H1 (cell line): ENCODE results near the gene COL9A2. TPM values are rescaled to one million over a fixed set of nuclear protein-coding genes. Genes with fewer than 3 reads are reported as not detected.

Experiments
- CTCF ChIA-PET: fragments of 300-600 bp; sonication (Branson Sonifier 250); formaldehyde crosslinking; loops from one replicate; lab custom pipeline; 2021; ENCODE audit not compliant: partially characterized antibody; lab: Charles Lee
- POLR2A ChIA-PET: fragments of 300-600 bp; sonication (Branson Sonifier 250); formaldehyde crosslinking; loops from one replicate; lab custom pipeline; 2021; ENCODE audit warnings: inconsistent platforms; ENCODE audit not compliant: partially characterized antibody; lab: Charles Lee
- DNase-seq, 2 experiments: peaks; one replicate each; pipeline versions ENCODE4 v3.0.0 to v3.0.0-alpha.2; 2010 to 2022; ENCODE audit warnings: low spot score in 2 of 2, low read depth in 1 of 2, mixed read lengths in 1 of 2
- FAIRE-seq: peaks from 2 replicates; lab custom pipeline; 2011; peaks lifted over from hg19 to GRCh38; lab: Jason Lieb, UNC
- H2AFZ ChIP-seq: 2 replicates; pipeline ENCODE4 v1.8.1; 2012; ENCODE audit warnings: low read length, inconsistent platforms
- H2AK5ac ChIP-seq: 2 replicates; pipeline ENCODE4 v1.6.1; 2013; ENCODE audit warnings: low read depth, low read length
- H2BK120ac ChIP-seq: replicated peaks from 2 replicates; pipeline ENCODE3; 2013; ENCODE audit warnings: low read depth, low read length, inconsistent platforms
- H2BK12ac ChIP-seq: 2 replicates; pipeline ENCODE4 v1.6.1; 2013; ENCODE audit warnings: low read depth, low read length
- H2BK15ac ChIP-seq: 2 replicates; pipeline ENCODE4 v1.6.1; 2013; ENCODE audit warnings: low read length
- H2BK20ac ChIP-seq: 2 replicates; pipeline ENCODE4 v1.6.1; 2013; ENCODE audit warnings: low read length
- H2BK5ac ChIP-seq: 2 replicates; pipeline ENCODE4 v1.6.1; 2013; ENCODE audit warnings: low read depth, low read length
- H3K14ac ChIP-seq: 2 replicates; pipeline ENCODE4 v1.6.1; 2013; ENCODE audit warnings: inconsistent platforms; ENCODE audit not compliant: insufficient read length
- H3K18ac ChIP-seq: 2 replicates; pipeline ENCODE4 v1.6.1; 2013; ENCODE audit warnings: low read length; ENCODE audit errors: extremely low read depth
- H3K23ac ChIP-seq: 2 replicates; pipeline ENCODE4 v1.6.1; 2013; ENCODE audit warnings: inconsistent platforms; ENCODE audit not compliant: insufficient read length
- H3K23me2 ChIP-seq: 2 replicates; pipeline ENCODE4 v1.6.1; 2013; ENCODE audit warnings: low read depth, low read length
- H3K27ac ChIP-seq: 2 replicates; pipeline ENCODE4 v1.6.1; 2011; ENCODE audit warnings: low read depth, low read length, inconsistent platforms
- H3K27me3 ChIP-seq, 4 experiments: replicated peaks in 1 of 4; 1 replicate in 1 of 4; 2 replicates in 3 of 4; pipeline versions ENCODE4 v1.6.1 to v1.8.1; 2011 to 2013; ENCODE audit warnings: low read length in 3 of 4, mild to moderate bottlenecking in 3 of 4, inconsistent platforms in 2 of 4, mixed read lengths in 2 of 4, moderate library complexity in 1 of 4; ENCODE audit not compliant: control insufficient read depth in 3 of 4, insufficient read depth in 3 of 4; ENCODE audit errors: extremely low read depth in 1 of 4
- H3K36me3 ChIP-seq, 4 experiments: 2 replicates each; pipeline versions ENCODE4 v1.6.1 to v1.8.1; 2011 to 2013; ENCODE audit warnings: mild to moderate bottlenecking in 4 of 4, low read length in 3 of 4, moderate library complexity in 2 of 4, control low read depth in 1 of 4, inconsistent platforms in 1 of 4; ENCODE audit not compliant: insufficient read depth in 4 of 4, control insufficient read depth in 2 of 4
- H3K4ac ChIP-seq: replicated peaks from 2 replicates; pipeline ENCODE3; 2013; ENCODE audit warnings: low read length, low read depth, mixed read lengths, inconsistent platforms; ENCODE audit not compliant: insufficient read length
- H3K4me1 ChIP-seq, 4 experiments: replicated peaks in 1 of 4; 1 replicate in 1 of 4; 2 replicates in 3 of 4; pipeline versions ENCODE4 v1.6.1 to v1.8.1; 2011 to 2013; ENCODE audit warnings: low read length in 3 of 4, inconsistent platforms in 2 of 4, mixed read lengths in 1 of 4; ENCODE audit not compliant: insufficient read depth in 4 of 4, control insufficient read depth in 3 of 4
- H3K4me2 ChIP-seq, 2 experiments: 2 replicates each; pipeline versions ENCODE4 v1.6.1 to v1.8.1; 2011 to 2013; ENCODE audit warnings: low read depth in 2 of 2, low read length in 2 of 2, control low read depth in 1 of 2, inconsistent platforms in 1 of 2, mild to moderate bottlenecking in 1 of 2; ENCODE audit not compliant: insufficient read depth in 1 of 2
- H3K4me3 ChIP-seq, 4 experiments: fragments of 200-600, 300-600 bp in 1 of 4; sonication (generic), shearing (Covaris generic), sonication (Bioruptor Twin) in 1 of 4; 2 replicates each; pipeline versions ENCODE4 v1.5.1 to v1.8.1; 2011 to 2016; ENCODE audit warnings: low read length in 4 of 4, low read depth in 3 of 4, control low read depth in 2 of 4, inconsistent platforms in 2 of 4, mild to moderate bottlenecking in 2 of 4, mixed read lengths in 1 of 4, moderate library complexity in 1 of 4; ENCODE audit not compliant: insufficient read depth in 2 of 4; ENCODE audit errors: extremely low read depth in 1 of 4
- H3K56ac ChIP-seq: replicated peaks from 2 replicates; pipeline ENCODE3; 2013; ENCODE audit warnings: low read depth, mild to moderate bottlenecking, mixed read lengths, low read length, inconsistent platforms; ENCODE audit not compliant: insufficient read length
- H3K79me1 ChIP-seq: 2 replicates; pipeline ENCODE4 v1.6.1; 2013; ENCODE audit warnings: low read depth, low read length, control low read depth
- H3K79me2 ChIP-seq, 2 experiments: 2 replicates each; pipeline versions ENCODE4 v1.6.1 to v1.8.1; 2012 to 2013; ENCODE audit warnings: low read length in 2 of 2, mild to moderate bottlenecking in 2 of 2, inconsistent platforms in 1 of 2; ENCODE audit not compliant: insufficient read depth in 2 of 2, control insufficient read depth in 1 of 2
- H3K9ac ChIP-seq, 4 experiments: replicated peaks in 1 of 4; 1 replicate in 1 of 4; 2 replicates in 3 of 4; pipeline versions ENCODE4 v1.6.1 to v1.8.1; 2011 to 2013; ENCODE audit warnings: low read depth in 3 of 4, low read length in 3 of 4, control low read depth in 2 of 4, mild to moderate bottlenecking in 2 of 4, moderate library complexity in 2 of 4, inconsistent platforms in 1 of 4; ENCODE audit errors: extremely low read depth in 1 of 4
- H3K9me3 ChIP-seq, 2 experiments: 2 replicates each; pipeline versions ENCODE4 v1.6.1 to v1.8.1; 2012 to 2013; ENCODE audit warnings: mild to moderate bottlenecking in 2 of 2, moderate library complexity in 2 of 2, control low read depth in 1 of 2, inconsistent platforms in 1 of 2, low read depth in 1 of 2, low read length in 1 of 2, mixed read lengths in 1 of 2; ENCODE audit not compliant: insufficient read depth in 2 of 2
- H4K20me1 ChIP-seq, 2 experiments: replicated peaks in 1 of 2; 2 replicates each; pipeline versions ENCODE3 to v1.8.1; 2011 to 2013; ENCODE audit warnings: inconsistent platforms in 2 of 2, low read length in 2 of 2, mild to moderate bottlenecking in 1 of 2; ENCODE audit not compliant: insufficient read depth in 2 of 2, control insufficient read depth in 1 of 2
- H4K5ac ChIP-seq: 2 replicates; pipeline ENCODE4 v1.6.1; 2013; ENCODE audit warnings: low read length, low read depth, mixed read lengths, inconsistent platforms; ENCODE audit not compliant: insufficient read length
- H4K8ac ChIP-seq: 2 replicates; pipeline ENCODE4 v1.8.0; 2013; ENCODE audit warnings: mild to moderate bottlenecking, moderate library complexity, low read length, inconsistent platforms; ENCODE audit not compliant: insufficient read depth; ENCODE audit errors: extremely low read depth
- H4K91ac ChIP-seq: replicated peaks from 2 replicates; pipeline ENCODE3; 2013; ENCODE audit warnings: low read length, mixed read lengths, inconsistent platforms; ENCODE audit not compliant: insufficient read length
- CTCF ChIP-seq, 3 experiments: IDR thresholded peaks; 1 replicate in 2 of 3; 2 replicates in 1 of 3; pipeline versions ENCODE4 v1.5.1 to v1.6.1; 2011; ENCODE audit warnings: low read length in 3 of 3, mild to moderate bottlenecking in 3 of 3, inconsistent platforms in 2 of 3, low read depth in 1 of 3, moderate library complexity in 1 of 3; ENCODE audit not compliant: insufficient read depth in 1 of 3; ENCODE audit errors: control extremely low read depth in 1 of 3
- POLR2AphosphoS5 ChIP-seq: IDR thresholded peaks from 2 replicates; pipeline ENCODE4 v1.6.1; 2011; ENCODE audit warnings: low read depth, low read length
- RAD21 ChIP-seq, 2 experiments: IDR thresholded peaks in 1 of 2; conservative IDR thresholded peaks in 1 of 2; 2 replicates each; pipeline ENCODE4 v1.6.1; 2011; ENCODE audit warnings: low read depth in 2 of 2, low read length in 2 of 2, improper control_type of control experiment in 1 of 2, inconsistent platforms in 1 of 2, mild to moderate bottlenecking in 1 of 2, moderate library complexity in 1 of 2
- RXRA ChIP-seq: IDR thresholded peaks from 2 replicates; pipeline ENCODE4 v1.6.1; 2011; ENCODE audit warnings: low read depth, mild to moderate bottlenecking, low read length, moderate library complexity; ENCODE audit not compliant: insufficient read depth
- YY1 ChIP-seq: IDR thresholded peaks from 2 replicates; pipeline ENCODE4 v1.6.1; 2011; ENCODE audit warnings: low read depth, mild to moderate bottlenecking, low read length
- WGBS, 2 experiments: shearing (Covaris generic) in 1 of 2; methylation state at CpG; one replicate each; pipeline versions ENCODE4 v1.1.6 to v1.1.7; 2013 to 2015; ENCODE audit warnings: low lambda C conversion rate in 2 of 2, mixed read lengths in 2 of 2, inconsistent platforms in 1 of 2, low coverage in 1 of 2, missing lambda C conversion rate in 1 of 2; ENCODE audit not compliant: insufficient replicate concordance in 2 of 2, insufficient coverage in 1 of 2, insufficient read length in 1 of 2; ENCODE audit errors: extremely low coverage in 1 of 2, missing lambda C conversion rate in 1 of 2; 5-methylcytosine and 5-hydroxymethylcytosine counted together
- polyA plus RNA-seq, 7 experiments: library from polyadenylated mRNA; depleted of rRNA in 3 of 7; stranded (reverse) in 5 of 7; unstranded in 2 of 7; fragments of >200 nt in 5 of 7; fragments of 200-250 nt in 2 of 7; gene quantifications; 1 replicate in 5 of 7; 2 replicates in 1 of 7; 4 replicates in 1 of 7; pipeline versions ENCODE4 v1.2.1 to v1.2.3, GENCODE V29; 2011 to 2013; ENCODE audit warnings: missing spikeins in 2 of 7, mixed read lengths in 2 of 7
- total RNA-seq: library from RNA; stranded (reverse); fragmentation: NEBNext Ultra II Directional; extraction: Animal tissue kit (Norgen Biotek cat#: 25700); gene quantifications from 2 replicates; pipeline ENCODE4 v1.2.1, GENCODE V29; 2021

COL9A2 gene
- total and polyA plus RNA-seq, 2 of the 8 experiments (the other 6 are each of a cell fraction or from before 2014, with no cell fraction given): 3.2 to 3.3 TPM

- H3K14ac ChIP-seq: no peak overlapping the region
- POLR2A ChIA-PET: no interaction called here
- H3K27me3 ChIP-seq: peaks cover 0 to 17% (median 8%) of the 10 kb centered on the region in 4 experiments; a peak in 4 of 7 replicates
- H2AFZ ChIP-seq: no peak overlapping the region
- CTCF ChIA-PET: interaction anchor here (1.2 to 2.4 kb wide), 7 partner anchors 9 to 227 kb away, joined by 4 to 16 read pairs (median 4); no protein-coding TSS in a partner anchor
- H4K8ac ChIP-seq: no peak overlapping the region
- peak; percentile 39 to 47 (median 43) for TF ChIP-seq CTCF (IDR thresholded peaks at IDR 0.05; ENCODE audit: control extremely low read depth in 1 of 3, insufficient read depth in 1 of 3, low read depth in 1 of 3, low read length in 3 of 3)
- no peak for TF ChIP-seq YY1
- TF ChIP-seq RXRA: no peak
- no peak for TF ChIP-seq POLR2AphosphoS5
- TF ChIP-seq RAD21 (IDR thresholded peaks at IDR 0.05 in 1 of 2, conservative IDR thresholded peaks at IDR 0.05 in 1 of 2; ENCODE audit: low read depth in 2 of 2, low read length in 2 of 2): peak; percentile 65 to 73
- no peak overlapping the region for H3K4me2 ChIP-seq
- no peaks in the 10 kb centered on the region for H3K79me2 ChIP-seq
- H2BK15ac ChIP-seq: no peak overlapping the region
- H3K9ac ChIP-seq: no peak overlapping the region
- no peak overlapping the region for H3K23ac ChIP-seq
- H4K5ac ChIP-seq: no peak overlapping the region
- FAIRE-seq: no peak
- no peak overlapping the region for H2AK5ac ChIP-seq
- no peaks in the 10 kb centered on the region; the same call in 1 of the 2 replicates for H3K23me2 ChIP-seq
- H2BK5ac ChIP-seq: no peak overlapping the region
- H3K4me3 ChIP-seq: no peak overlapping the region
- H3K4ac ChIP-seq: no peak overlapping the region
- peaks cover 0 to 3% of the 10 kb centered on the region in 2 experiments for H4K20me1 ChIP-seq
- H3K18ac ChIP-seq: no peak overlapping the region
- no peak overlapping the region for H2BK120ac ChIP-seq
- no peak overlapping the region for H3K27ac ChIP-seq
- H3K79me1 ChIP-seq: no peaks in the 10 kb centered on the region
- DNase-seq: no peak
- no peak overlapping the region for H2BK12ac ChIP-seq
- H3K56ac ChIP-seq: no peak overlapping the region
- 85% methylated on average over 5 of the region's 5 CpGs; no CpG with 5 or more reads in 1 of the 2 experiments for WGBS, 2 experiments
- peaks cover 0 to 5% (median 0%) of the 10 kb centered on the region in 4 experiments; a peak in 4 of 7 replicates for H3K4me1 ChIP-seq
- H2BK20ac ChIP-seq: no peak overlapping the region
- H3K36me3 ChIP-seq: no peaks in the 10 kb centered on the region
- H4K91ac ChIP-seq: no peak overlapping the region
- no peaks in the 10 kb centered on the region for H3K9me3 ChIP-seq
These were observed 11.6 kb downstream of the COL9A2 start for GRCh38 chr1:40305451-40305850.
